Measurements from ENCODE around the gene LOXL3.

- TF ChIP-seq CTCF (optimal IDR thresholded peaks at IDR 0.05 in 1 of 3, IDR thresholded peaks at IDR 0.05 in 1 of 3, conservative IDR thresholded peaks at IDR 0.05 in 1 of 3; ENCODE audit: extremely low read depth in 1 of 3, insufficient read depth in 2 of 3, low read length in 3 of 3): no peak
- no peak for TF ChIP-seq EZH2 (IDR thresholded peaks at IDR 0.05; ENCODE audit: low read length)
Observed at GRCh38 chr2:74588664-74589063, 34.9 kb upstream of the LOXL3 start.

Measured in keratinocyte (primary cell).